Endothelial cell of umbilical vein (primary cell): Measurements from ENCODE around the gene FARP1. TPM values are rescaled to one million over a fixed set of nuclear protein-coding genes. Genes with fewer than 3 reads are reported as not detected.

Experiments
- BruUV-seq: library from RNA; stranded (reverse); fragments of 400-500 nt; replicated peaks from 2 replicates; lab custom pipeline; 2021; lab: Mats Ljungman, UMichigan
- CTCF ChIA-PET: fragments of 300-600, 350-600 bp; sonication (Branson Sonifier 250); formaldehyde crosslinking; loops from one replicate; lab custom pipeline; 2021; ENCODE audit warnings: antibody characterized with exemption, inconsistent platforms; lab: Charles Lee
- POLR2A ChIA-PET: fragments of 300-600, 350-600 bp; sonication (Branson Sonifier 250); formaldehyde crosslinking; loops from one replicate; lab custom pipeline; 2021; ENCODE audit warnings: antibody characterized with exemption, inconsistent platforms; lab: Charles Lee
- DNase-seq: peaks from one replicate; pipeline ENCODE4 v3.0.0-alpha.2; 2011; ENCODE audit warnings: low read depth, low spot score
- FAIRE-seq: peaks from 2 replicates; lab custom pipeline; 2011; peaks lifted over from hg19 to GRCh38; lab: Jason Lieb, UNC
- H2AFZ ChIP-seq: 2 replicates; pipeline ENCODE4 v1.6.0; 2012; ENCODE audit warnings: low read depth, low read length, control low read depth, inconsistent platforms
- H3K27ac ChIP-seq: 2 replicates; pipeline ENCODE4 v1.5.1; 2011; ENCODE audit warnings: low read depth, mild to moderate bottlenecking, control low read depth, low read length, moderate library complexity; ENCODE audit not compliant: insufficient read depth
- H3K27me3 ChIP-seq, 2 experiments: 2 replicates each; pipeline versions ENCODE4 v1.6.0 to v1.6.1; 2011; ENCODE audit warnings: low read length in 2 of 2, mixed read lengths in 1 of 2; ENCODE audit not compliant: control insufficient read depth in 2 of 2, insufficient read depth in 2 of 2
- H3K36me3 ChIP-seq, 2 experiments: 2 replicates in 1 of 2; 3 replicates in 1 of 2; pipeline ENCODE4 v1.5.1; 2011; ENCODE audit warnings: low read length in 2 of 2, mild to moderate bottlenecking in 1 of 2, moderate library complexity in 1 of 2; ENCODE audit not compliant: control insufficient read depth in 2 of 2, insufficient read depth in 2 of 2; ENCODE audit errors: extremely low read depth in 1 of 2
- H3K4me1 ChIP-seq: 3 replicates; pipeline ENCODE4 v1.5.1; 2011; ENCODE audit warnings: mild to moderate bottlenecking, low read length; ENCODE audit not compliant: control insufficient read depth, insufficient read depth; ENCODE audit errors: extremely low read depth
- H3K4me2 ChIP-seq: 2 replicates; pipeline ENCODE4 v1.6.1; 2011; ENCODE audit warnings: low read length, control low read depth, mixed read lengths; ENCODE audit not compliant: insufficient read depth
- H3K4me3 ChIP-seq, 3 experiments: fragments of 200-600 bp in 1 of 3; sonication (generic), shearing (Covaris generic) in 1 of 3; replicated peaks in 1 of 3; 2 replicates each; pipeline ENCODE4 v1.5.1; 2011 to 2016; ENCODE audit warnings: control low read depth in 3 of 3, low read length in 3 of 3, mild to moderate bottlenecking in 2 of 3, inconsistent platforms in 1 of 3, low read depth in 1 of 3, moderate library complexity in 1 of 3; ENCODE audit not compliant: insufficient read depth in 1 of 3
- H3K79me2 ChIP-seq: 2 replicates; pipeline ENCODE4 v1.6.0; 2012; ENCODE audit warnings: low read length, inconsistent platforms; ENCODE audit not compliant: control insufficient read depth, insufficient read depth
- H3K9ac ChIP-seq: replicated peaks from 2 replicates; pipeline ENCODE3; 2011; ENCODE audit warnings: low read length, control low read depth; ENCODE audit not compliant: insufficient read depth; ENCODE audit errors: extremely low read depth
- H3K9me1 ChIP-seq: replicated peaks from 3 replicates; pipeline ENCODE4 v1.6.0; 2011; ENCODE audit warnings: mild to moderate bottlenecking, low read length; ENCODE audit not compliant: control insufficient read depth, insufficient read depth; ENCODE audit errors: extremely low read depth
- H3K9me3 ChIP-seq: replicated peaks from 2 replicates; pipeline ENCODE4 v1.5.1; 2012; ENCODE audit warnings: low read length, inconsistent platforms; ENCODE audit not compliant: control insufficient read depth, insufficient read depth
- H4K20me1 ChIP-seq: replicated peaks from 2 replicates; pipeline ENCODE3; 2011; ENCODE audit warnings: mild to moderate bottlenecking, low read length; ENCODE audit not compliant: control insufficient read depth, insufficient read depth; ENCODE audit errors: extremely low read depth
- EZH2 ChIP-seq: IDR thresholded peaks from 2 replicates; pipeline ENCODE4 v1.6.1; 2012; ENCODE audit warnings: borderline replicate concordance, low read depth, mild to moderate bottlenecking, moderate library complexity, low read length, inconsistent platforms; ENCODE audit not compliant: severe bottlenecking
- FOS ChIP-seq: IDR thresholded peaks from 2 replicates; pipeline ENCODE4 v1.6.1; 2011; ENCODE audit warnings: mild to moderate bottlenecking, low read length, moderate library complexity, borderline replicate concordance; ENCODE audit not compliant: insufficient read depth
- GATA2 ChIP-seq: IDR thresholded peaks from 2 replicates; pipeline ENCODE4 v1.7.0; 2011; ENCODE audit warnings: low read depth, mild to moderate bottlenecking, moderate library complexity, mixed read lengths, low read length; ENCODE audit not compliant: insufficient read length, insufficient read depth
- JUN ChIP-seq: IDR thresholded peaks from 2 replicates; pipeline ENCODE4 v1.6.1; 2011; ENCODE audit warnings: borderline replicate concordance, low read depth; ENCODE audit not compliant: insufficient read length, insufficient read depth
- MAX ChIP-seq: IDR thresholded peaks from 2 replicates; pipeline ENCODE4 v1.6.1; 2011; ENCODE audit not compliant: insufficient read depth, insufficient read length
- POLR2A ChIP-seq: IDR thresholded peaks from 2 replicates; pipeline ENCODE4 v1.6.1; 2012; ENCODE audit warnings: low read depth, mild to moderate bottlenecking, control low read depth, low read length
- dilution Hi-C: fragments of 300-500 bp; cut with MboI; formaldehyde crosslinking; loops from one replicate; pipeline ENCODE4 v1.15.0; 2019; ENCODE audit warnings: low sequenced_read_pairs; ENCODE audit not compliant: extremely low pct_ligation_motif_present
- intact Hi-C: fragments of 100-400 bp; cut with micrococcal nuclease; formaldehyde crosslinking; loops from one replicate; pipeline ENCODE4 v1.10.0; 2022
- polyA plus RNA-seq, 4 experiments: library from polyadenylated mRNA; depleted of rRNA in 3 of 4; stranded (reverse) in 3 of 4; unstranded in 1 of 4; fragments of >200 nt; gene quantifications; 2 replicates each; pipeline versions ENCODE4 v1.2.1 to v1.2.3, GENCODE V29; 2011 to 2012; ENCODE audit warnings: missing spikeins in 1 of 4
- total RNA-seq: library from RNA; stranded (reverse); gene quantifications from 2 replicates; pipeline ENCODE4 v1.2.3, GENCODE V29; 2021
- TF ChIP-seq, protein P1 (sequence below), 2 donors: IDR thresholded peaks; 1 replicate in 1 of 2; 2 replicates in 1 of 2; pipeline ENCODE4 v1.5.1; 2011; ENCODE audit warnings: low read length in 2 of 2, mild to moderate bottlenecking in 2 of 2, moderate library complexity in 2 of 2, control low read depth in 1 of 2, inconsistent platforms in 1 of 2, low read depth in 1 of 2; ENCODE audit not compliant: insufficient read depth in 1 of 2; ENCODE audit errors: extremely low read depth in 1 of 2

Gene FARP1
- total and polyA plus RNA-seq, 2 donors (not counting 3 experiments of a cell fraction or from before 2014, with no cell fraction given), result 19.0 to 77.7 TPM

- dilution Hi-C loops (no loop called here), intact Hi-C loops (no loop called here)
- peaks cover 42% of the 10 kb centered on the region for H3K79me2 ChIP-seq
- no peak overlapping the region for H3K4me2 ChIP-seq
- no TSS peak for BruUV-seq
- ChIA-PET POLR2A (no interaction called here), CTCF (no interaction called here)
- H3K4me3 ChIP-seq, result no peak overlapping the region
- H3K9me3 ChIP-seq, result no peaks in the 10 kb centered on the region
- H2AFZ ChIP-seq, result no peak overlapping the region
- H3K36me3 ChIP-seq, result no peaks in the 10 kb centered on the region
- DNase-seq (no peak), FAIRE-seq (peak; percentile 28)
- H4K20me1 ChIP-seq, result no peaks in the 10 kb centered on the region
- TF ChIP-seq GATA2, result no peak
- no peak for TF ChIP-seq FOS
- TF ChIP-seq, protein P1, sequence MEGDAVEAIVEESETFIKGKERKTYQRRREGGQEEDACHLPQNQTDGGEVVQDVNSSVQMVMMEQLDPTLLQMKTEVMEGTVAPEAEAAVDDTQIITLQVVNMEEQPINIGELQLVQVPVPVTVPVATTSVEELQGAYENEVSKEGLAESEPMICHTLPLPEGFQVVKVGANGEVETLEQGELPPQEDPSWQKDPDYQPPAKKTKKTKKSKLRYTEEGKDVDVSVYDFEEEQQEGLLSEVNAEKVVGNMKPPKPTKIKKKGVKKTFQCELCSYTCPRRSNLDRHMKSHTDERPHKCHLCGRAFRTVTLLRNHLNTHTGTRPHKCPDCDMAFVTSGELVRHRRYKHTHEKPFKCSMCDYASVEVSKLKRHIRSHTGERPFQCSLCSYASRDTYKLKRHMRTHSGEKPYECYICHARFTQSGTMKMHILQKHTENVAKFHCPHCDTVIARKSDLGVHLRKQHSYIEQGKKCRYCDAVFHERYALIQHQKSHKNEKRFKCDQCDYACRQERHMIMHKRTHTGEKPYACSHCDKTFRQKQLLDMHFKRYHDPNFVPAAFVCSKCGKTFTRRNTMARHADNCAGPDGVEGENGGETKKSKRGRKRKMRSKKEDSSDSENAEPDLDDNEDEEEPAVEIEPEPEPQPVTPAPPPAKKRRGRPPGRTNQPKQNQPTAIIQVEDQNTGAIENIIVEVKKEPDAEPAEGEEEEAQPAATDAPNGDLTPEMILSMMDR (IDR thresholded peaks at IDR 0.05; ENCODE audit: extremely low read depth in 1 of 2, insufficient read depth in 1 of 2, low read depth in 1 of 2, low read length in 2 of 2), result no peak
- no peak for TF ChIP-seq POLR2A
- no peak for TF ChIP-seq EZH2
- TF ChIP-seq JUN, result no peak
- no peak for TF ChIP-seq MAX
- H3K9ac ChIP-seq, result no peak overlapping the region
- peaks cover 12% of the 10 kb centered on the region for H3K4me1 ChIP-seq
- H3K9me1 ChIP-seq, result no peaks in the 10 kb centered on the region
- H3K27me3 ChIP-seq, result no peaks in the 10 kb centered on the region
- H3K27ac ChIP-seq, result no peak overlapping the region
Observed at GRCh38 chr13:98147521-98147920, 4.6 kb downstream of the FARP1 start.
